Endothelial cell of umbilical vein (primary cell): Measurements from ENCODE around the gene ELAVL1. TPM values are rescaled to one million over a fixed set of nuclear protein-coding genes. Genes with fewer than 3 reads are reported as not detected.
A peak's percentile ranks its signal among the peaks of the same experiment; 100 is the strongest.

Experiments used
- BruUV-seq: library from RNA; stranded (reverse); fragments of 400-500 nt; replicated peaks from 2 replicates; lab custom pipeline; 2021; lab: Mats Ljungman, UMichigan
- CTCF ChIA-PET: fragments of 300-600, 350-600 bp; sonication (Branson Sonifier 250); formaldehyde crosslinking; loops from one replicate; lab custom pipeline; 2021; ENCODE audit warnings: antibody characterized with exemption, inconsistent platforms; lab: Charles Lee
- POLR2A ChIA-PET: fragments of 300-600, 350-600 bp; sonication (Branson Sonifier 250); formaldehyde crosslinking; loops from one replicate; lab custom pipeline; 2021; ENCODE audit warnings: antibody characterized with exemption, inconsistent platforms; lab: Charles Lee
- DNase-seq: peaks from one replicate; pipeline ENCODE4 v3.0.0-alpha.2; 2011; ENCODE audit warnings: low read depth, low spot score
- FAIRE-seq: peaks from 2 replicates; lab custom pipeline; 2011; peaks lifted over from hg19 to GRCh38; lab: Jason Lieb, UNC
- H2AFZ ChIP-seq: 2 replicates; pipeline ENCODE4 v1.6.0; 2012; ENCODE audit warnings: low read depth, low read length, control low read depth, inconsistent platforms
- H3K27ac ChIP-seq: 2 replicates; pipeline ENCODE4 v1.5.1; 2011; ENCODE audit warnings: low read depth, mild to moderate bottlenecking, control low read depth, low read length, moderate library complexity; ENCODE audit not compliant: insufficient read depth
- H3K27me3 ChIP-seq, 2 experiments: 2 replicates each; pipeline versions ENCODE4 v1.6.0 to v1.6.1; 2011; ENCODE audit warnings: low read length in 2 of 2, mixed read lengths in 1 of 2; ENCODE audit not compliant: control insufficient read depth in 2 of 2, insufficient read depth in 2 of 2
- H3K36me3 ChIP-seq, 2 experiments: 2 replicates in 1 of 2; 3 replicates in 1 of 2; pipeline ENCODE4 v1.5.1; 2011; ENCODE audit warnings: low read length in 2 of 2, mild to moderate bottlenecking in 1 of 2, moderate library complexity in 1 of 2; ENCODE audit not compliant: control insufficient read depth in 2 of 2, insufficient read depth in 2 of 2; ENCODE audit errors: extremely low read depth in 1 of 2
- H3K4me1 ChIP-seq: 3 replicates; pipeline ENCODE4 v1.5.1; 2011; ENCODE audit warnings: mild to moderate bottlenecking, low read length; ENCODE audit not compliant: control insufficient read depth, insufficient read depth; ENCODE audit errors: extremely low read depth
- H3K4me2 ChIP-seq: 2 replicates; pipeline ENCODE4 v1.6.1; 2011; ENCODE audit warnings: low read length, control low read depth, mixed read lengths; ENCODE audit not compliant: insufficient read depth
- H3K4me3 ChIP-seq, 3 experiments: fragments of 200-600 bp in 1 of 3; sonication (generic), shearing (Covaris generic) in 1 of 3; replicated peaks in 1 of 3; 2 replicates each; pipeline ENCODE4 v1.5.1; 2011 to 2016; ENCODE audit warnings: control low read depth in 3 of 3, low read length in 3 of 3, mild to moderate bottlenecking in 2 of 3, inconsistent platforms in 1 of 3, low read depth in 1 of 3, moderate library complexity in 1 of 3; ENCODE audit not compliant: insufficient read depth in 1 of 3
- H3K79me2 ChIP-seq: 2 replicates; pipeline ENCODE4 v1.6.0; 2012; ENCODE audit warnings: low read length, inconsistent platforms; ENCODE audit not compliant: control insufficient read depth, insufficient read depth
- H3K9ac ChIP-seq: replicated peaks from 2 replicates; pipeline ENCODE3; 2011; ENCODE audit warnings: low read length, control low read depth; ENCODE audit not compliant: insufficient read depth; ENCODE audit errors: extremely low read depth
- H3K9me1 ChIP-seq: replicated peaks from 3 replicates; pipeline ENCODE4 v1.6.0; 2011; ENCODE audit warnings: mild to moderate bottlenecking, low read length; ENCODE audit not compliant: control insufficient read depth, insufficient read depth; ENCODE audit errors: extremely low read depth
- H3K9me3 ChIP-seq: replicated peaks from 2 replicates; pipeline ENCODE4 v1.5.1; 2012; ENCODE audit warnings: low read length, inconsistent platforms; ENCODE audit not compliant: control insufficient read depth, insufficient read depth
- H4K20me1 ChIP-seq: replicated peaks from 2 replicates; pipeline ENCODE3; 2011; ENCODE audit warnings: mild to moderate bottlenecking, low read length; ENCODE audit not compliant: control insufficient read depth, insufficient read depth; ENCODE audit errors: extremely low read depth
- CTCF ChIP-seq, 2 donors: IDR thresholded peaks; 1 replicate in 1 of 2; 2 replicates in 1 of 2; pipeline ENCODE4 v1.5.1; 2011; ENCODE audit warnings: low read length in 2 of 2, mild to moderate bottlenecking in 2 of 2, moderate library complexity in 2 of 2, control low read depth in 1 of 2, inconsistent platforms in 1 of 2, low read depth in 1 of 2; ENCODE audit not compliant: insufficient read depth in 1 of 2; ENCODE audit errors: extremely low read depth in 1 of 2
- EZH2 ChIP-seq: IDR thresholded peaks from 2 replicates; pipeline ENCODE4 v1.6.1; 2012; ENCODE audit warnings: borderline replicate concordance, low read depth, mild to moderate bottlenecking, moderate library complexity, low read length, inconsistent platforms; ENCODE audit not compliant: severe bottlenecking
- GATA2 ChIP-seq: IDR thresholded peaks from 2 replicates; pipeline ENCODE4 v1.7.0; 2011; ENCODE audit warnings: low read depth, mild to moderate bottlenecking, moderate library complexity, mixed read lengths, low read length; ENCODE audit not compliant: insufficient read length, insufficient read depth
- JUN ChIP-seq: IDR thresholded peaks from 2 replicates; pipeline ENCODE4 v1.6.1; 2011; ENCODE audit warnings: borderline replicate concordance, low read depth; ENCODE audit not compliant: insufficient read length, insufficient read depth
- MAX ChIP-seq: IDR thresholded peaks from 2 replicates; pipeline ENCODE4 v1.6.1; 2011; ENCODE audit not compliant: insufficient read depth, insufficient read length
- MYC ChIP-seq: IDR thresholded peaks from one replicate; pipeline ENCODE4 v1.6.1; 2011; ENCODE audit warnings: mild to moderate bottlenecking, low read depth, low read length
- POLR2A ChIP-seq: IDR thresholded peaks from 2 replicates; pipeline ENCODE4 v1.6.1; 2012; ENCODE audit warnings: low read depth, mild to moderate bottlenecking, control low read depth, low read length
- POLR2AphosphoS5 ChIP-seq: IDR thresholded peaks from 2 replicates; pipeline ENCODE4 v1.6.1; 2012; ENCODE audit warnings: low read depth, mild to moderate bottlenecking, control low read depth, low read length, moderate library complexity; ENCODE audit not compliant: insufficient read depth
- dilution Hi-C: fragments of 300-500 bp; cut with MboI; formaldehyde crosslinking; loops from one replicate; pipeline ENCODE4 v1.15.0; 2019; ENCODE audit warnings: low sequenced_read_pairs; ENCODE audit not compliant: extremely low pct_ligation_motif_present
- intact Hi-C: fragments of 100-400 bp; cut with micrococcal nuclease; formaldehyde crosslinking; loops from one replicate; pipeline ENCODE4 v1.10.0; 2022
- polyA plus RNA-seq, 4 experiments: library from polyadenylated mRNA; depleted of rRNA in 3 of 4; stranded (reverse) in 3 of 4; unstranded in 1 of 4; fragments of >200 nt; gene quantifications; 2 replicates each; pipeline versions ENCODE4 v1.2.1 to v1.2.3, GENCODE V29; 2011 to 2012; ENCODE audit warnings: missing spikeins in 1 of 4
- total RNA-seq: library from RNA; stranded (reverse); gene quantifications from 2 replicates; pipeline ENCODE4 v1.2.3, GENCODE V29; 2021

Gene ELAVL1
- total and polyA plus RNA-seq, 2 donors (not counting 3 experiments of a cell fraction or from before 2014, with no cell fraction given), result 46.8 to 134 TPM

GRCh38 chr19:7917267-7918061 lies 88.0 kb downstream of the ELAVL1 start:
- Histone ChIP-seq H3K79me2 (no peaks in the 10 kb centered on the region), H3K27ac (no peak overlapping the region), H4K20me1 (no peaks in the 10 kb centered on the region), H3K9ac (peak overlapping the region; percentile 9), H3K4me3 (peak overlapping the region in 1 of 3 experiments; percentile 21), H3K4me2 (peak overlapping the region; percentile 54), H3K4me1 (peaks cover 22% of the 10 kb centered on the region), H2AFZ (peak overlapping the region; percentile 72), H3K27me3 (peaks cover 18 to 31% of the 10 kb centered on the region in 2 experiments), H3K36me3 (peaks cover 0 to 3% of the 10 kb centered on the region in 2 experiments), H3K9me3 (no peaks in the 10 kb centered on the region), H3K9me1 (no peaks in the 10 kb centered on the region)
- DNase-seq, result peak; percentile 56
- dilution Hi-C loops, result no loop called here
- no peak for FAIRE-seq
- TF ChIP-seq GATA2 (no peak), MAX (no peak), EZH2 (peak; percentile 65), MYC (no peak), POLR2AphosphoS5 (no peak), CTCF (IDR thresholded peaks at IDR 0.05; ENCODE audit: extremely low read depth in 1 of 2, insufficient read depth in 1 of 2, low read depth in 1 of 2, low read length in 2 of 2) (peak; percentile 62 to 82), JUN (no peak), POLR2A (no peak)
- BruUV-seq, result no TSS peak
- POLR2A ChIA-PET, result interaction anchor here (1.4 kb wide), 1 partner anchor 14 kb away, joined by 4 read pairs; the partner anchor contains the start of gene MAP2K7
- intact Hi-C loops, result no loop called here
- CTCF ChIA-PET, result interaction anchor here (0.7 to 2.4 kb wide), 17 partner anchors 11 to 349 kb away, joined by 3 to 16 read pairs (median 4); partner anchors contain the start of genes LRRC8E, MAP2K7 and TIMM44
